Stomach smooth muscle (tissue), 2 donors: Measurements from ENCODE around the gene TSC1.

Experiments used
- H3K27ac ChIP-seq: one replicate; pipeline ENCODE4 v1.7.0; 2013; ENCODE audit warnings: mild to moderate bottlenecking, low read length, inconsistent platforms
- H3K27me3 ChIP-seq, 2 donors: one replicate each; pipeline ENCODE4 v1.7.0; 2013; ENCODE audit warnings: low read length in 2 of 2; ENCODE audit not compliant: insufficient read depth in 2 of 2, control insufficient read depth in 1 of 2
- H3K36me3 ChIP-seq, 2 donors: one replicate each; pipeline ENCODE4 v1.7.0; 2013; ENCODE audit warnings: low read length in 2 of 2; ENCODE audit not compliant: control insufficient read depth in 2 of 2, insufficient read depth in 2 of 2
- H3K4me1 ChIP-seq: one replicate; pipeline ENCODE4 v1.7.0; 2013; ENCODE audit warnings: low read length; ENCODE audit not compliant: control insufficient read depth, insufficient read depth
- H3K4me3 ChIP-seq, 2 donors: one replicate each; pipeline ENCODE4 v1.7.0; 2013; ENCODE audit warnings: low read length in 2 of 2
- H3K9ac ChIP-seq, 2 donors: one replicate each; pipeline ENCODE4 v1.7.0; 2013; ENCODE audit warnings: low read length in 2 of 2, mild to moderate bottlenecking in 1 of 2
- H3K9me3 ChIP-seq, 2 donors: one replicate each; pipeline ENCODE4 v1.7.0; 2013; ENCODE audit warnings: low read length in 2 of 2; ENCODE audit not compliant: control insufficient read depth in 2 of 2
- donor health status: healthy.
- donor health status: Pancreatic carcinoma.

The TSC1 gene

DNA sequence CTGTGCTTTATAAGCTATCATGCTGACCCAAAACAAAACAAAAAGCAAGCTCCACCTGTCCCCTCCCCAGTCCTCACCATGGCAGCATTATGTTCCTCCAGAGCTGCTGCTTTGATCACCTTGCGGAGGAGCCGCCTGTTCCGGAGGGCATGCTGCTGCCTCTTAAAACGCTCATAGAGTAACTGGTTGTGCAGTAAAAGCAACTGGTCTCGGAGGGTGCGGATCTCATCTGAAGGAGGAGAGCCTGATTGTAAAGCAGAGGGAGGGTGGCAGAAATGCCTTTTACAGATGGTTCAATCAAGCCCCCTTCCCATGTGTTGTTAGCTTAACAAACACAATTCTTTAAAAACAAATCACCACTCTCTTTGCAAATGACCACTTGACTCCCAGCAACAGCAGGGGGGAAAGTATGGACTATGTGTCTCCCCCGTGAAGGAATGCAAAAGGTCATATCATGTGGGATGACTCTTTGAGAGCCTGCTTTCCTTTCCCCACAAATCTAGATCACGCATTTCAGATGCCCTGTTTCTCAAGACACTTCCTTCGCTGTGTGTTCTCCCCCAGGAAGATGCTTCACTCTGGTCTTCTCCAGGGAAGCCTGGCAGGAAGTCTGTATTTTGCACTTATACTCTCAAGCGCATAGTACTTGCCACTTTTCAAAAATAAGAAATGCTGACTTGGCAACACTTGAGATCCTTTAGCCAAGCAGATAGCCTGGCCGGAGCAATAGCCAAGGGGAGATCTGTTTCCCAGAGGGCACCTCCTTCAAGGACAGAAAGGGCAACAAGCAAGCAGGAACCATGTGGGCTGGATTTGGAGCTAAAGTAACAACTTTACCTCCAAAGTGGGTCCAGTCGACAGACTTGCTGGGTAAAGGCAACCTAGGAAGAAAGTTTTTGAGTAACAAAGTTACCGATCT lies 40.6 kb downstream of the TSC1 start:
- H3K9me3 ChIP-seq, result no peaks in the 10 kb centered on the region
- peaks cover 56 to 58% of the 10 kb centered on the region in 2 donors for H3K36me3 ChIP-seq
- no peaks in the 10 kb centered on the region for H3K4me1 ChIP-seq
- H3K9ac ChIP-seq, result no peak overlapping the region
- no peaks in the 10 kb centered on the region for H3K27me3 ChIP-seq
- no peak overlapping the region for H3K27ac ChIP-seq
- H3K4me3 ChIP-seq, result no peak overlapping the region

DNA sequence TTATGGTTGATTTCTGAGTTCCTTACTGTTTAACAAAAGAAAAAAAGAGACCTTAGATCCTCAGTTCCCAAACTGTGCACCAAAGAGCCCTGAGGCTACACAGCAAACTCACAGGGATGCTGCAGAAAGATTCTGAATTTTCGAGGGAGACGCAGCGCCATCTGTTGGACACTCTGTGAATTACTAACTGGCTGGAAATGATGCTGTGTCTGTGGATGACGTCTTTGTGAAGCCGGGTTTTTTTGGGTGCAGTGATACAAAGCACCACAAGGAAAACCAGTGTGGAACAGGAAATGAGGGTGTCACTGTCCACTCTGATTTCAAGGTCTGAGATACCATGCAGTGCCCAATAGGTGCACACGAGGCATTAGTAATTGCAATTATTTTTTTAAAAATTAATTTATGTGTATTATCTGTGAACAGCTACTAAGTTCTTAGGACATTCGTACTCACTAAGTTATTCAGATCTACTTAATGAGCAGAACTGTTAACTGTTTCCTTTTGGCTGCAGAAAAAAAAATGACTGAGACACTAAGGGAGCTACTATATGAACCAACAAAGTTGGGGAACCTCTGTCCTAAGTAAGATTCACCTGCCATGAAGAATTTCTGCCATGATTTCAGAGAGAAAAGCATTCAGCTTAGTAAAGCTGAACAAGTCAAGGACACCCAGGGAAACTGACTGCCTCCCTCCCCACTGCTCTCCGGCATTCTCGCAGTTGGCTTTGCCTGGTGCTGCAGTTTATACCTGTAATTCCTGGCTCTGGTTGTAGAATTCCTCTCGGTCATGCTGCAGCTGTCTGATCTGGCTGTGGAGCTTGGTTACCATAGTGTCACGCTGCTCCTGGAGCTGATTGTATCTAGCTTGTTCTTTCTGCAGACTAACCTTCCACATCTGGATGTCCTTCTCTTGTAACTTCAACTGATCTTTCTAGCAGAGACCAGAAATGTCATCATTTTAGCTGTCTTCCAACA lies 42.3 kb downstream of the TSC1 start:
- H3K27ac ChIP-seq, result peak overlapping the region; percentile 42

DNA sequence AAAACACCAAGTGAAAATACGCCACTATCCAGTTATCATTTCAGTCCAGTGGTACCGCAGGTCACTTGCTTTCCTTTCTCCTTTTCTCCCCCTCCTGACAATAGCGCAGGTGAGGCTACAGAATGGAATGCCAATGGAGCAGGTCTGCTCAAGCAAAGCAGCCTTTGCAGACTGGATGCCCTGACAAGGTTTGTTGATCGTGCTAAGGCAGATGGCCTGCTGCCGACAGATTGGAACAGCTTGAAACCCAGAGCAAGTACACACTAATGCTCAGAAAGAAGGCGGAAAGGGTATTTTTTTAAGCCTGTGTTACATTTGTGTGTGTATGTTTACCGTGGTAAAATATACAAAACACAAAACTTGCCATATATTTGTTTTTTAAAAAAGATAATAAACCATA lies 46.4 kb downstream of the TSC1 start:
- Histone ChIP-seq H3K9me3 (no peaks in the 10 kb centered on the region), H3K9ac (no peak overlapping the region), H3K27ac (no peak overlapping the region), H3K4me3 (no peak overlapping the region), H3K36me3 (peaks cover 66 to 71% of the 10 kb centered on the region in 2 donors), H3K4me1 (peaks cover 12% of the 10 kb centered on the region), H3K27me3 (no peaks in the 10 kb centered on the region)

More for the DNA sequence above, 42.3 kb downstream of the TSC1 start:
- no peaks in the 10 kb centered on the region for H3K4me1 ChIP-seq
- H3K27me3 ChIP-seq, result no peaks in the 10 kb centered on the region
- no peak overlapping the region for H3K4me3 ChIP-seq
- H3K9me3 ChIP-seq, result no peaks in the 10 kb centered on the region
- no peak overlapping the region for H3K9ac ChIP-seq
- H3K36me3 ChIP-seq, result peaks cover 67 to 68% of the 10 kb centered on the region in 2 donors

DNA sequence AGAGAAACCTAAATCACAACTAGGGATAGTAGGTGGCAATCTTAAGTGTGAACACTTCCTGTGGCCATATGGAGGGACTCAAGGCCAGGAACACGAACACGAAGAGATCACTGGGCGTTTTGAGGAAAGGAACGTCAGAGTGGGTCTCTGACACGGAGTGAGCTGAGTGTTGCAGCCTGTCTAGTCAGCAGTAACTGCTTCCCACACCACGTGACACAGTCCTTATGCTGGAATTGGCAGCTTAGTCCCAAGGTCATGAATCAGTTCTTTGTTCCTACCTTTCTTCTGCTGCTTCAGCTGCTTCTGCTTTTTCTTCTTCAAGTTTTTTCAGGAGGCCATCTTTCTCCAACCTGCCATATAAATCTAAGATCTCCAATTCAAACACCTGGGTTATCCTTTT lies 47.5 kb downstream of the TSC1 start:
- H3K9ac ChIP-seq, result no peak overlapping the region
- H3K4me1 ChIP-seq, result peaks cover 12% of the 10 kb centered on the region
- H3K9me3 ChIP-seq, result no peaks in the 10 kb centered on the region
- no peaks in the 10 kb centered on the region for H3K27me3 ChIP-seq
- peaks cover 66 to 76% of the 10 kb centered on the region in 2 donors for H3K36me3 ChIP-seq
- no peak overlapping the region for H3K4me3 ChIP-seq
- no peak overlapping the region for H3K27ac ChIP-seq

DNA sequence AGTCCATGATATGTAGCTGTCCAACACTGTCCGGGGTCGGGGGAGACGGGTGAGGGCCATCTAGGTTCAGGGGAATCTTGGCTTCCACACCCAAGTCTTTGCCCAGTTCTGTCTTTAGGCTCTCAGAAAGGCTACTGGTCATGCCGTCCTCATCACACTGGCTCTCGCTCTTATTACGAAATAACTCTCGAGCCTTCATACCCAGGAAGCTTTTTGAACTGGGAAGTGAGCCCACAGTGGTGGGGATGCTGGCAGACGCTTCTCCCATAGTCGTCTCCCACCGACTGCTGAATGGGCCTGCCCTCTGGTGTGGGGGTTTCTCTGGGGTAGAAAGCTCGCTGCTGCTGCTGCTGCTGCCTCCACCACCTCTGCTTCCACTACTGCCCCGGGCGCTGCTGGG lies 48.2 kb downstream of the TSC1 start:
- no peak overlapping the region for H3K4me3 ChIP-seq
- H3K9ac ChIP-seq, result no peak overlapping the region
- H3K4me1 ChIP-seq, result peaks cover 12% of the 10 kb centered on the region
- no peaks in the 10 kb centered on the region for H3K27me3 ChIP-seq
- H3K36me3 ChIP-seq, result peaks cover 69 to 72% of the 10 kb centered on the region in 2 donors
- no peaks in the 10 kb centered on the region for H3K9me3 ChIP-seq
- H3K27ac ChIP-seq, result no peak overlapping the region

DNA sequence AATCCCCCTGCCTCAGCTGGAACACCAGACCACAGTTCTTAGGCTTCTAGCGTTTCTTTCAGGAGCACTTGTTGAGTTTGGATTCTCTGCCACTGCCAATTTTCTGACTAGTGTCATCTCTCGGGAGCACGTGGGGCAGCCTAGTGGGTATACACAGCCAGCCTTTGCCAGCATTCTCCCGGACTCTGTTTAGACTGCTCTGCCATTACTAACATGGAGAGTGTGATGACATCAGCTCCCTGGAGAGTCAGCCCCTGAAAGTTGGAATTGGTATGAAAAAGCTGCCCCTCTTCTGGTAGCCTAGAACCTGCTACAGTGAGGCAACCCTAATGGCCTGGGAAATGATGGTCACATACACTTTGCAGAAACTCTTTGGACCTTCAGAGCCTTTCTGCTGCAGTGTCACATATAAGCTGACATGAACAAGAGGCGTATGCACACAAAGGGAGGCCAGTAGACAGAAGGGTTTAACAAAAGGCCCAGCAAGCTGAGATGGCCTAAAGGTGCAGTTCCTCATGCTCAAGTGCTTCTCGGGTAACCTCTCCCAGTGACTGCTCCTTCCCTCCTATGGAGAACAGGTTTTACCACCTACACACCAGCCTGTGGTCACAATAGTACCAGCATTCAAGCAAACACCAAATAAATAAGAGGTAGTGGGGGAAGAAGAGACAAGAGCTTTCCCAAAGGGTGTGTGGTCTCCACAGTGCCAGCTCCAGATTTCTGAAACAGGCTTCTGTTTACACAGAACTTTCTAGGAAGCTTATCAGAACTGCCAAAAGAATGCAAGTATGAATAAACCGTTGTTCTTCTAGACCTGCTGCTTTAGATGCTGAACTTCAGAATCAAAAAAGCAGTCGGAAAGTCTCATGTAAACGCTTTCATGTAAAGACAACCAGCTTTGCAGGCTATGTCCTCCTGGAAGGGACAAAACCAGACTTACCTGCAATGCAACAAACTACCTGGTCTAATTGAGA lies 49.3 kb downstream of the TSC1 start:
- Histone ChIP-seq H3K9ac (no peak overlapping the region), H3K9me3 (no peaks in the 10 kb centered on the region), H3K36me3 (peaks cover 58 to 67% of the 10 kb centered on the region in 2 donors), H3K4me3 (no peak overlapping the region), H3K4me1 (peaks cover 12% of the 10 kb centered on the region), H3K27ac (peak overlapping the region; percentile 37), H3K27me3 (no peaks in the 10 kb centered on the region)

DNA sequence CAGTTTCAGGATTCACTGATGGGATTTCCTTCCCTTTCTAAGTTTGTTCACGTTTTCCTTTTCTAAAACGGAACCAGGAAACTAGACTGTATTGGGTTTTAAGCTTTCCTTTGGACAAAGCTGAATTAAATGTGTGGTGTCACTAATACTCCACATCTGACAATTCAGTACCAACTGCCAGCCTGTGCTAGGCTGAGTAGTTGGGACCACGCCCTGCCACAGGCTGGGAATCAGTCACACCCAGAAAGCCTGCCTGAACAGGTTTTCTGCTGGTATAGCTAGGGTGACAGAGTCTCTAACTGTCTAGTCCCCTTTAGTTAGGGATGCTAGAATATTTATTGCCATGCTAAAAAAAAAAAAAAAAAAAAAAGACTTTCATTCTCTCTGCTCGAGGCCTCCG lies 50.1 kb downstream of the TSC1 start:
- H3K27me3 ChIP-seq, result no peaks in the 10 kb centered on the region
- peaks cover 57 to 61% of the 10 kb centered on the region in 2 donors for H3K36me3 ChIP-seq
- no peaks in the 10 kb centered on the region for H3K9me3 ChIP-seq
- no peak overlapping the region for H3K4me3 ChIP-seq
- H3K27ac ChIP-seq, result peak overlapping the region; percentile 37
- H3K4me1 ChIP-seq, result peaks cover 12% of the 10 kb centered on the region
- peak overlapping the region in 1 of 2 donors; percentile 13 for H3K9ac ChIP-seq

DNA sequence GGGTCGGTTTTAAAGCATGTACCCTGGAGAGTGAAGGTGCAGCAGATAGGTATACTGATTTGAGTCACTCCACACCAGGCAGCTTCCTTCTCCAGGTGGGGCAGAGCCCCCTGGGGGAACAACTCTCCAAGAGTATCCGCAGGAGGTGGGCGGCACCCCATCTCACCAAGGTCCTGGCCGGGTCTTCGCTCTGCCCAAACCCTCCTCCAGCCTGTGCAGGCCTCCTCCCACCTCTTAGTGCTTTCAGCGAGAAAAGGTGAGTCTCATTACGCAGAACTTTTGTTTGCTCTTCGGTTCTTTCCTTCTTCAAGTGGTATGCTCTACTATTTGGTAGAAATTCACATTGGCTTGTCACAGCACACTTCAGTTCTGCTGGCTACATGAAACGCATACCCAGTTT lies 52.0 kb downstream of the TSC1 start:
- no peak overlapping the region for H3K27ac ChIP-seq
- no peak overlapping the region for H3K9ac ChIP-seq
- peaks cover 12% of the 10 kb centered on the region for H3K4me1 ChIP-seq
- no peaks in the 10 kb centered on the region for H3K9me3 ChIP-seq
- H3K27me3 ChIP-seq, result no peaks in the 10 kb centered on the region
- H3K4me3 ChIP-seq, result no peak overlapping the region
- H3K36me3 ChIP-seq, result peaks cover 45 to 48% of the 10 kb centered on the region in 2 donors

DNA sequence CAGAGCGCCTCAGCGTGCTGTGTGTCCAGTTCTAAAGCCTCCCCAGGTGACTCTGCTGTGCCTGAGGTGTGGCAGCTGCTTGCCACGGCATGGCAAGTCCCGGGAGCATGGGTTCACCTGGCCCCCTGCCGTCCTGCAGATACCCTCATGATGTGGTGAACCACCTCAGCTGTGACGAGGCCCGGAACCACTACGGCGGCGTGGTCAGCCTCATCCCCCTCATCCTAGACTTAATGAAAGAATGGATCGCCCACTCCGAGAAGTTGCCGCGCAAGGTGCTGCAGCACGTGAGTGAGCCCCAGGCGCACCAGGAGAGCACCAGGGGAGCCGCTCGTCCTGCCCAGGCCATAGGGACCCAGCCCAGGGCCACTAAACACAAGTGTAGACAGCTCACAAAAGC lies 56.3 kb downstream of the TSC1 start:
- Histone ChIP-seq H3K9ac (no peak overlapping the region), H3K27ac (no peak overlapping the region), H3K36me3 (peaks cover 26 to 27% of the 10 kb centered on the region in 2 donors), H3K4me1 (no peaks in the 10 kb centered on the region), H3K9me3 (no peaks in the 10 kb centered on the region), H3K27me3 (no peaks in the 10 kb centered on the region), H3K4me3 (no peak overlapping the region)
